A549 (cell line): ENCODE measurements around the gene TDP2. TPM values are rescaled to one million over a fixed set of nuclear protein-coding genes. Genes with fewer than 3 reads are reported as not detected.
"Not testable (repeated sequence)": the region's sequence is repeated elsewhere in the genome, so short reads cannot be mapped to it uniquely, and the experiment has no call there.

Experiments used
- ATAC-seq, 2 experiments: fragments of 200-7000 bp in 1 of 2; fragments of >200 bp in 1 of 2; cut with Nextera tagmentation in 1 of 2; cut with Tn5 transposase in 1 of 2; 3 replicates each; pipeline versions ENCODE4 v1.8.0 to v1.9.1; 2018 to 2020; ENCODE audit warnings: mild to moderate bottlenecking in 1 of 2, moderate library complexity in 1 of 2
- CTCF ChIA-PET: fragments of 300-600 bp; sonication (Branson Sonifier 250); formaldehyde crosslinking; extraction: SDS; loops from one replicate; lab custom pipeline; 2021; ENCODE audit warnings: antibody characterized with exemption, inconsistent platforms; lab: Yijun Ruan, JAX
- POLR2A ChIA-PET: fragments of 350-600 bp; formaldehyde crosslinking; extraction: SDS; loops from one replicate; lab custom pipeline; 2021; ENCODE audit warnings: antibody characterized with exemption, inconsistent platforms; lab: Yijun Ruan, JAX
- DNase-seq, 2 experiments: peaks; one replicate each; pipeline versions ENCODE4 v3.0.0 to v3.0.0-alpha.2; 2011 to 2016; ENCODE audit warnings: low read depth in 1 of 2, low spot score in 1 of 2
- FAIRE-seq: peaks from 2 replicates; lab custom pipeline; 2011; peaks lifted over from hg19 to GRCh38; lab: Jason Lieb, UNC
- H3K27ac ChIP-seq, 2 experiments: fragments of >200 bp; sonication (Bioruptor Twin); formaldehyde crosslinking; 3 replicates each; pipeline ENCODE4 v1.5.1; 2016 to 2017
- H3K4me1 ChIP-seq: fragments of >200 bp; sonication (Bioruptor Twin); formaldehyde crosslinking; 3 replicates; pipeline ENCODE4 v1.6.1; 2016
- H3K4me2 ChIP-seq: fragments of >200 bp; sonication (Bioruptor Twin); formaldehyde crosslinking; 3 replicates; pipeline ENCODE4 v1.6.1; 2016
- H3K4me3 ChIP-seq: fragments of >200 bp; sonication (Bioruptor Twin); formaldehyde crosslinking; 3 replicates; pipeline ENCODE4 v1.5.1; 2016
- H3K9me3 ChIP-seq: fragments of >200 bp; sonication (Bioruptor Twin); formaldehyde crosslinking; 3 replicates; pipeline ENCODE4 v1.6.1; 2016
- CTCF ChIP-seq: fragments of >200 bp; sonication (Bioruptor Twin); formaldehyde crosslinking; IDR thresholded peaks from 3 replicates; pipeline ENCODE4 v1.5.1; 2016
- ELK1 ChIP-seq: fragments of 150-350 bp; IDR thresholded peaks from 2 replicates; pipeline ENCODE4 v1.6.1; 2014; ENCODE audit warnings: low read depth, mild to moderate bottlenecking, low read length
- EP300 ChIP-seq, 2 experiments: fragments of >200 bp; sonication (Bioruptor Twin); formaldehyde crosslinking; IDR thresholded peaks; 2 replicates in 1 of 2; 3 replicates in 1 of 2; pipeline ENCODE4 v1.6.1; 2016 to 2017
- ESRRA ChIP-seq: fragments of 150-350 bp; IDR thresholded peaks from 2 replicates; pipeline ENCODE4 v1.6.1; 2014; ENCODE audit warnings: mild to moderate bottlenecking, low read length, borderline replicate concordance
- GATA3 ChIP-seq: IDR thresholded peaks from 2 replicates; pipeline ENCODE4 v1.6.1; 2012; ENCODE audit warnings: borderline replicate concordance
- HES2 ChIP-seq: fragments of >200 bp; sonication (Bioruptor Twin); formaldehyde crosslinking; IDR thresholded peaks from 2 replicates; pipeline ENCODE4 v1.6.1; 2016
- HOXA7 ChIP-seq: fragments of 250-450 bp; sonication (Bioruptor Pico); IDR thresholded peaks from 2 replicates; pipeline ENCODE4 v1.5.0; 2020; ENCODE audit warnings: mild to moderate bottlenecking, moderate library complexity
- MAZ ChIP-seq: fragments of 150-350 bp; IDR thresholded peaks from 2 replicates; pipeline ENCODE4 v1.6.1; 2014; ENCODE audit warnings: antibody characterized with exemption, low read depth, low read length, borderline replicate concordance
- MYC ChIP-seq: IDR thresholded peaks from 2 replicates; pipeline ENCODE4 v1.6.1; 2012; ENCODE audit warnings: mild to moderate bottlenecking, inconsistent platforms, low read length, improper control_type of control experiment, borderline replicate concordance
- NFE2L2 ChIP-seq: fragments of 150-350 bp; conservative IDR thresholded peaks from 2 replicates; pipeline ENCODE4 v1.6.1; 2014; ENCODE audit warnings: low read length
- NPAS2 ChIP-seq: fragments of 250-450 bp; sonication (Bioruptor Pico); IDR thresholded peaks from 2 replicates; pipeline ENCODE4 v1.8.0; 2022; ENCODE audit warnings: mild to moderate bottlenecking, moderate library complexity, borderline replicate concordance
- RCOR1 ChIP-seq: fragments of 150-350 bp; IDR thresholded peaks from 2 replicates; pipeline ENCODE4 v1.6.1; 2014; ENCODE audit warnings: antibody characterized with exemption, low read length, low read depth
- REST ChIP-seq: fragments of 200-600 bp; sonication (generic); IDR thresholded peaks from 2 replicates; pipeline ENCODE4 v1.6.1; 2016; ENCODE audit warnings: antibody characterized with exemption, mild to moderate bottlenecking, moderate library complexity
- RFX5 ChIP-seq: fragments of 450-650 bp; IDR thresholded peaks from 2 replicates; pipeline ENCODE4 v1.7.1; 2014; ENCODE audit warnings: antibody characterized with exemption, mild to moderate bottlenecking, moderate library complexity
- SMC3 ChIP-seq: fragments of >200 bp; sonication (Bioruptor Twin); formaldehyde crosslinking; IDR thresholded peaks from 3 replicates; pipeline ENCODE4 v1.6.1; 2018; ENCODE audit warnings: inconsistent platforms
- SREBF2 ChIP-seq: fragments of 450-650 bp; IDR thresholded peaks from 2 replicates; pipeline ENCODE4 v1.6.1; 2014; ENCODE audit warnings: mild to moderate bottlenecking, moderate library complexity
- TFCP2L1 ChIP-seq: fragments of 250-450 bp; sonication (Bioruptor Pico); IDR thresholded peaks from 2 replicates; pipeline ENCODE4 v1.5.0; 2021; ENCODE audit warnings: mild to moderate bottlenecking
- TP53 ChIP-seq: fragments of 250-450 bp; sonication (Bioruptor Pico); IDR thresholded peaks from 2 replicates; pipeline ENCODE4 v1.5.0; 2021; ENCODE audit warnings: mild to moderate bottlenecking, moderate library complexity
- USF2 ChIP-seq: fragments of 450-650 bp; IDR thresholded peaks from 2 replicates; pipeline ENCODE4 v1.6.1; 2014; ENCODE audit warnings: antibody characterized with exemption
- ZNF302 ChIP-seq: fragments of 250-450 bp; sonication (Bioruptor Pico); IDR thresholded peaks from 2 replicates; pipeline ENCODE4 v1.9.0; 2021; ENCODE audit warnings: inconsistent platforms, mild to moderate bottlenecking, moderate library complexity
- WGBS: methylation state at CpG from one replicate; pipeline ENCODE4 v1.1.6; 2017; ENCODE audit errors: missing lambda C conversion rate; 5-methylcytosine and 5-hydroxymethylcytosine counted together
- polyA plus RNA-seq, 4 experiments: library from polyadenylated mRNA; depleted of rRNA in 3 of 4; stranded (reverse); fragments of >200 nt; fragmentation: RNase III in 1 of 4; extraction: RNeasy Plus Mini Kit Qiagen cat#74134 plus additional on column Dnase treatment in 1 of 4; gene quantifications; 2 replicates in 3 of 4; 3 replicates in 1 of 4; pipeline ENCODE4 v1.2.3, GENCODE V29; 2011 to 2017

TDP2 gene
- polyA plus RNA-seq, 2 of the 4 experiments (the other 2 are of a cell fraction), result 52.6 to 91.7 TPM

- H3K4me2 ChIP-seq, result no peak overlapping the region
- no peak overlapping the region for H3K27ac ChIP-seq
- FAIRE-seq, result no peak
- H3K9me3 ChIP-seq, result peaks cover 12% of the 10 kb centered on the region
- ChIA-PET CTCF (no interaction called here), POLR2A (no interaction called here)
- no peak for ATAC-seq
- TF ChIP-seq MYC, result no peak
- TF ChIP-seq TFCP2L1 (CRISPR knock-in tag), result no peak
- TF ChIP-seq MAZ, result no peak
- no peak for TF ChIP-seq RFX5
- no peak for TF ChIP-seq RCOR1
- TF ChIP-seq GATA3, result no peak
- TF ChIP-seq HES2, result no peak
- TF ChIP-seq ZNF302 (CRISPR knock-in tag), result no peak
- TF ChIP-seq USF2, result no peak
- TF ChIP-seq TP53 (CRISPR knock-in tag), result no peak
- TF ChIP-seq SMC3, result no peak
- no peak for TF ChIP-seq ESRRA
- no peak for TF ChIP-seq CTCF
- no peak for TF ChIP-seq NPAS2 (CRISPR knock-in tag)
- no peak for TF ChIP-seq EP300 (IDR thresholded peaks at IDR 0.05)
- no peak for TF ChIP-seq NFE2L2
- no peak for TF ChIP-seq HOXA7
- WGBS, result 87% methylated on average over 6 of the region's 6 CpGs
- no peak for DNase-seq
- peaks cover 9% of the 10 kb centered on the region; the same call in 2 of the 3 replicates for H3K4me1 ChIP-seq
- H3K4me3 ChIP-seq, result no peak overlapping the region
These were observed 6.0 kb upstream of the TDP2 start for GRCh38 chr6:24672620-24673182.

- H3K4me3 ChIP-seq, H3K27ac ChIP-seq, ATAC-seq, H3K4me1 ChIP-seq, POLR2A ChIA-PET, CTCF ChIA-PET, FAIRE-seq, DNase-seq, H3K4me2 ChIP-seq: not testable (repeated sequence)
- peaks cover 12% of the 10 kb centered on the region for H3K9me3 ChIP-seq
- WGBS, result 64% methylated on average over 3 of the region's 4 CpGs
These were observed 4.4 kb upstream of the TDP2 start for GRCh38 chr6:24671077-24671476.

- POLR2A ChIA-PET, result not testable (repeated sequence)
These were observed 3.8 kb upstream of the TDP2 start for GRCh38 chr6:24670492-24670891.

GRCh38 chr6:24668997-24669361 lies 2.3 kb upstream of the TDP2 start:
- peak overlapping the region; percentile 55 for H3K4me3 ChIP-seq
- TF ChIP-seq CTCF (no peak), NFE2L2 (no peak), REST (no peak), ELK1 (no peak), SREBF2 (no peak)

More at GRCh38 chr6:24670492-24670891, 3.8 kb upstream of the TDP2 start:
- DNase-seq, CTCF ChIA-PET, H3K4me1 ChIP-seq, H3K4me2 ChIP-seq, FAIRE-seq, H3K4me3 ChIP-seq, ATAC-seq, H3K27ac ChIP-seq: not testable (repeated sequence)
- peaks cover 12% of the 10 kb centered on the region for H3K9me3 ChIP-seq

More at GRCh38 chr6:24668997-24669361, 2.3 kb upstream of the TDP2 start:
- 20% methylated on average over 9 of the region's 9 CpGs for WGBS
- Histone ChIP-seq H3K9me3 (peaks cover 7% of the 10 kb centered on the region), H3K4me1 (peaks cover 21% of the 10 kb centered on the region), H3K4me2 (peak overlapping the region; percentile 90), H3K27ac (peak overlapping the region; percentile 79 to 86)
- POLR2A ChIA-PET, result interaction anchor here (0.5 to 1.2 kb wide), 5 partner anchors 10 to 87 kb away, joined by 3 to 6 read pairs (median 4); partner anchors contain the start of gene KIAA0319
- no peak for DNase-seq
- CTCF ChIA-PET, result interaction anchor here (1.1 kb wide), 1 partner anchor 386 kb away, joined by 3 read pairs; no protein-coding TSS in a partner anchor
- no peak for FAIRE-seq
- no peak for ATAC-seq
